NCI-H2029 treated with DMSO at 0.1 percent for 48 hours (cell line): Measurements from ENCODE around the gene MAN2B2.
"Not testable (repeated sequence)": the region's sequence is repeated elsewhere in the genome, so short reads cannot be mapped to it uniquely, and the experiment has no call there.

ENCODE experiments used
- DNase-seq: peaks from one replicate; lab custom pipeline; 2025; lab: John Stamatoyannopoulos, UW

The MAN2B2 gene

GRCh38 chr4:6643141-6643847 lies 68.3 kb downstream of the MAN2B2 start:
- no peak for DNase-seq

GRCh38 chr4:6644792-6645530 lies 70.0 kb downstream of the MAN2B2 start:
- no peak for DNase-seq

- DNase-seq = no peak
Measured at GRCh38 chr4:6647169-6647568, 72.2 kb downstream of the MAN2B2 start.

- no peak for DNase-seq
Measured at GRCh38 chr4:6647582-6648230, 72.7 kb downstream of the MAN2B2 start.

GRCh38 chr4:6649216-6649615 lies 74.2 kb downstream of the MAN2B2 start:
- DNase-seq = no peak

GRCh38 chr4:6654211-6654610 lies 79.2 kb downstream of the MAN2B2 start:
- not testable (repeated sequence) for DNase-seq

- not testable (repeated sequence) for DNase-seq
Measured at GRCh38 chr4:6655291-6655690, 80.3 kb downstream of the MAN2B2 start.

- DNase-seq = no peak
Measured at GRCh38 chr4:6655924-6656323, 80.9 kb downstream of the MAN2B2 start.

- no peak for DNase-seq
Measured at GRCh38 chr4:6657242-6658208, 82.5 kb downstream of the MAN2B2 start.

- no peak for DNase-seq
Measured at GRCh38 chr4:6658209-6658595, 83.2 kb downstream of the MAN2B2 start.

GRCh38 chr4:6658597-6659075 lies 83.6 kb downstream of the MAN2B2 start:
- no peak for DNase-seq

GRCh38 chr4:6659897-6660296 lies 84.9 kb downstream of the MAN2B2 start:
- DNase-seq = no peak

GRCh38 chr4:6660430-6660829 lies 85.4 kb downstream of the MAN2B2 start:
- DNase-seq = no peak

GRCh38 chr4:6662591-6662990 lies 87.6 kb downstream of the MAN2B2 start:
- DNase-seq = no peak

- no peak for DNase-seq
Measured at GRCh38 chr4:6663596-6664393, 88.8 kb downstream of the MAN2B2 start.

GRCh38 chr4:6665320-6665654 lies 90.3 kb downstream of the MAN2B2 start:
- no peak for DNase-seq

- no peak for DNase-seq
Measured at GRCh38 chr4:6668391-6668790, 93.4 kb downstream of the MAN2B2 start.

GRCh38 chr4:6671648-6672047 lies 96.7 kb downstream of the MAN2B2 start:
- DNase-seq = no peak

- no peak for DNase-seq
Measured at GRCh38 chr4:6672131-6672530, 97.1 kb downstream of the MAN2B2 start.

GRCh38 chr4:6672541-6673190 lies 97.7 kb downstream of the MAN2B2 start:
- not testable (repeated sequence) for DNase-seq
